Neural cell (in vitro differentiated cells): ENCODE results near the gene PARD3B. TPM values are rescaled to one million over a fixed set of nuclear protein-coding genes. Genes with fewer than 3 reads are reported as not detected.

ENCODE experiments used
- H2AFZ ChIP-seq: fragments of 200-600, 300-800 bp; sonication (generic), shearing (Covaris generic); 2 replicates; pipeline ENCODE4 v1.6.0; 2014; ENCODE audit warnings: low read depth, mild to moderate bottlenecking, antibody characterized with exemption, low read length, moderate library complexity
- H3F3A ChIP-seq: fragments of 200-600 bp; shearing (Covaris generic); 2 replicates; pipeline ENCODE4 v1.6.1; 2016; ENCODE audit warnings: mild to moderate bottlenecking, moderate library complexity, mixed read lengths, antibody characterized with exemption, low read length; ENCODE audit not compliant: insufficient read depth, poor library complexity, severe bottlenecking
- H3K27ac ChIP-seq: fragments of 200-600, 300-800 bp; sonication (generic), shearing (Covaris generic); 2 replicates; pipeline ENCODE4 v1.5.1; 2014; ENCODE audit warnings: mild to moderate bottlenecking, low read length, moderate library complexity
- H3K27me3 ChIP-seq: fragments of 300-800, 200-600 bp; sonication (generic), shearing (Covaris generic); 2 replicates; pipeline ENCODE4 v1.6.0; 2014; ENCODE audit warnings: mild to moderate bottlenecking, low read depth, low read length, moderate library complexity; ENCODE audit not compliant: insufficient read depth
- H3K36me3 ChIP-seq: fragments of 300-800, 200-600 bp; sonication (generic), shearing (Covaris generic); 2 replicates; pipeline ENCODE4 v1.5.1; 2014; ENCODE audit warnings: mild to moderate bottlenecking, antibody characterized with exemption, low read length, moderate library complexity; ENCODE audit not compliant: insufficient read depth
- H3K4me2 ChIP-seq: fragments of 300-800, 200-600 bp; sonication (generic), shearing (Covaris generic); 2 replicates; pipeline ENCODE4 v1.6.0; 2014; ENCODE audit warnings: mild to moderate bottlenecking, low read length
- H3K4me3 ChIP-seq: fragments of 300-800, 200-600 bp; sonication (generic), shearing (Covaris generic); 2 replicates; pipeline ENCODE4 v1.5.1; 2014; ENCODE audit warnings: mild to moderate bottlenecking, low read length, moderate library complexity
- H3K79me2 ChIP-seq: fragments of 200-600 bp; shearing (Covaris generic); replicated peaks from 2 replicates; pipeline ENCODE4 v1.6.0; 2014; ENCODE audit warnings: mild to moderate bottlenecking, low read length, moderate library complexity; ENCODE audit not compliant: insufficient read depth
- H3K9ac ChIP-seq: fragments of 300-800, 200-600 bp; sonication (generic), shearing (Covaris generic); 2 replicates; pipeline ENCODE4 v1.6.1; 2016; ENCODE audit warnings: mild to moderate bottlenecking, low read length, mixed read lengths
- H3K9me2 ChIP-seq: fragments of 200-600 bp; shearing (Covaris generic); 2 replicates; pipeline ENCODE4 v1.6.1; 2016; ENCODE audit warnings: mild to moderate bottlenecking, low read length, mixed read lengths; ENCODE audit not compliant: insufficient read depth
- H3K9me3 ChIP-seq: fragments of 200-600, 300-800 bp; sonication (generic), shearing (Covaris generic); 2 replicates; pipeline ENCODE4 v1.6.1; 2016; ENCODE audit warnings: mild to moderate bottlenecking, mixed run types, low read length, moderate library complexity, mixed read lengths
- H4K20me1 ChIP-seq: fragments of 200-600 bp; shearing (Covaris generic); 2 replicates; pipeline ENCODE4 v1.6.1; 2016; ENCODE audit warnings: mild to moderate bottlenecking, mixed run types; ENCODE audit not compliant: insufficient read depth
- EP300 ChIP-seq: fragments of 450-650 bp; conservative IDR thresholded peaks from 2 replicates; pipeline ENCODE4 v1.6.1; 2014; ENCODE audit warnings: antibody characterized with exemption, mild to moderate bottlenecking, moderate library complexity; ENCODE audit not compliant: poor library complexity, severe bottlenecking
- EZH2 ChIP-seq: fragments of 200-600, 300-800 bp; shearing (Covaris generic), sonication (generic); IDR thresholded peaks from 2 replicates; pipeline ENCODE4 v1.6.1; 2014; ENCODE audit warnings: antibody characterized with exemption, low read length, borderline replicate concordance, mild to moderate bottlenecking; ENCODE audit not compliant: insufficient read depth, poor library complexity, severe bottlenecking
- MXI1 ChIP-seq: fragments of 450-650 bp; conservative IDR thresholded peaks from 2 replicates; pipeline ENCODE4 v1.6.1; 2014; ENCODE audit warnings: antibody characterized with exemption, mild to moderate bottlenecking; ENCODE audit not compliant: poor library complexity, severe bottlenecking
- POLR2AphosphoS5 ChIP-seq: IDR thresholded peaks from 2 replicates; pipeline ENCODE4 v1.6.1; 2012
- SMC3 ChIP-seq: fragments of 450-650 bp; conservative IDR thresholded peaks from 2 replicates; pipeline ENCODE4 v1.6.1; 2014; ENCODE audit warnings: antibody characterized with exemption, mild to moderate bottlenecking, moderate library complexity; ENCODE audit not compliant: poor library complexity
- TAF1 ChIP-seq: IDR thresholded peaks from 2 replicates; pipeline ENCODE4 v1.6.1; 2012; ENCODE audit warnings: low read depth
- polyA plus RNA-seq: library from polyadenylated mRNA; depleted of rRNA; stranded (reverse); fragments of >200 nt; gene quantifications from 2 replicates; pipeline ENCODE4 v1.2.3, GENCODE V29; 2014
- TF ChIP-seq, protein P1 (sequence below): fragments of 450-650 bp; IDR thresholded peaks from 2 replicates; pipeline ENCODE4 v1.5.1; 2014; ENCODE audit warnings: antibody characterized with exemption, mild to moderate bottlenecking, moderate library complexity; ENCODE audit not compliant: poor library complexity, severe bottlenecking
- TF ChIP-seq, protein P2 (sequence below): IDR thresholded peaks from 2 replicates; pipeline ENCODE4 v1.6.1; 2012; ENCODE audit warnings: borderline replicate concordance

The PARD3B gene
- polyA plus RNA-seq, 1 donor from 2014 or later: 0.54 TPM

DNA sequence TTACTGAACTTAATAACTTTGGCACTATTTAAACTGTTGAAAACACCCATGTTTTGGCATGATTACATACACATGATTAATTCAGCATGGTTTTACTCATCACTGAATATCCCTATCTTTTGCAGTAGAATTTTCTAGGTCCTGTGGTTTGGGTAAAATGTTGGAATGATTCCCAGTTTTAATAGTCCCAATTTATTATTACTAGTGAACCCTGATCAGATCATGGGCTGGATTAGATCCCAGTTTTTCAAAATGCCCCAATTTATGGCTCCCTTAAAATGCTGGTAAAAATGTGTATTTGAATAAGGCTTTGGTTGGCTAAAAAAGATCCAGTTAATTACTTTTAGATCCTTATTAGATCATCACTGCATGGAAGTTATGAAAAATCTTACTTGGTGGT is 863.4 kb downstream of the PARD3B start:
- no peaks in the 10 kb centered on the region for H3K36me3 ChIP-seq
- no peaks in the 10 kb centered on the region for H3K9me2 ChIP-seq
- H3K9me3 ChIP-seq: no peaks in the 10 kb centered on the region
- H3K9ac ChIP-seq: no peak overlapping the region
- H2AFZ ChIP-seq: no peak overlapping the region
- TF ChIP-seq SMC3: no peak
- no peak for TF ChIP-seq EP300
- no peak for TF ChIP-seq TAF1
- TF ChIP-seq, protein P1, sequence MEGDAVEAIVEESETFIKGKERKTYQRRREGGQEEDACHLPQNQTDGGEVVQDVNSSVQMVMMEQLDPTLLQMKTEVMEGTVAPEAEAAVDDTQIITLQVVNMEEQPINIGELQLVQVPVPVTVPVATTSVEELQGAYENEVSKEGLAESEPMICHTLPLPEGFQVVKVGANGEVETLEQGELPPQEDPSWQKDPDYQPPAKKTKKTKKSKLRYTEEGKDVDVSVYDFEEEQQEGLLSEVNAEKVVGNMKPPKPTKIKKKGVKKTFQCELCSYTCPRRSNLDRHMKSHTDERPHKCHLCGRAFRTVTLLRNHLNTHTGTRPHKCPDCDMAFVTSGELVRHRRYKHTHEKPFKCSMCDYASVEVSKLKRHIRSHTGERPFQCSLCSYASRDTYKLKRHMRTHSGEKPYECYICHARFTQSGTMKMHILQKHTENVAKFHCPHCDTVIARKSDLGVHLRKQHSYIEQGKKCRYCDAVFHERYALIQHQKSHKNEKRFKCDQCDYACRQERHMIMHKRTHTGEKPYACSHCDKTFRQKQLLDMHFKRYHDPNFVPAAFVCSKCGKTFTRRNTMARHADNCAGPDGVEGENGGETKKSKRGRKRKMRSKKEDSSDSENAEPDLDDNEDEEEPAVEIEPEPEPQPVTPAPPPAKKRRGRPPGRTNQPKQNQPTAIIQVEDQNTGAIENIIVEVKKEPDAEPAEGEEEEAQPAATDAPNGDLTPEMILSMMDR: no peak
- H3F3A ChIP-seq: no peaks in the 10 kb centered on the region
- H3K79me2 ChIP-seq: no peaks in the 10 kb centered on the region
- no peak overlapping the region for H3K4me2 ChIP-seq
- no peaks in the 10 kb centered on the region for H4K20me1 ChIP-seq
- no peak overlapping the region for H3K4me3 ChIP-seq
- H3K27me3 ChIP-seq: no peaks in the 10 kb centered on the region
- H3K27ac ChIP-seq: no peak overlapping the region

- H4K20me1 ChIP-seq: no peaks in the 10 kb centered on the region
Observed at GRCh38 chr2:205409411-205409810, 864.1 kb downstream of the PARD3B start.

GRCh38 chr2:205411558-205411957 is 866.3 kb downstream of the PARD3B start:
- no peak overlapping the region for H3K4me2 ChIP-seq
- TF ChIP-seq MXI1 (no peak), POLR2AphosphoS5 (no peak), TAF1 (no peak), EP300 (no peak), EZH2 (no peak)
- TF ChIP-seq, protein P1: no peak
- TF ChIP-seq, protein P2, sequence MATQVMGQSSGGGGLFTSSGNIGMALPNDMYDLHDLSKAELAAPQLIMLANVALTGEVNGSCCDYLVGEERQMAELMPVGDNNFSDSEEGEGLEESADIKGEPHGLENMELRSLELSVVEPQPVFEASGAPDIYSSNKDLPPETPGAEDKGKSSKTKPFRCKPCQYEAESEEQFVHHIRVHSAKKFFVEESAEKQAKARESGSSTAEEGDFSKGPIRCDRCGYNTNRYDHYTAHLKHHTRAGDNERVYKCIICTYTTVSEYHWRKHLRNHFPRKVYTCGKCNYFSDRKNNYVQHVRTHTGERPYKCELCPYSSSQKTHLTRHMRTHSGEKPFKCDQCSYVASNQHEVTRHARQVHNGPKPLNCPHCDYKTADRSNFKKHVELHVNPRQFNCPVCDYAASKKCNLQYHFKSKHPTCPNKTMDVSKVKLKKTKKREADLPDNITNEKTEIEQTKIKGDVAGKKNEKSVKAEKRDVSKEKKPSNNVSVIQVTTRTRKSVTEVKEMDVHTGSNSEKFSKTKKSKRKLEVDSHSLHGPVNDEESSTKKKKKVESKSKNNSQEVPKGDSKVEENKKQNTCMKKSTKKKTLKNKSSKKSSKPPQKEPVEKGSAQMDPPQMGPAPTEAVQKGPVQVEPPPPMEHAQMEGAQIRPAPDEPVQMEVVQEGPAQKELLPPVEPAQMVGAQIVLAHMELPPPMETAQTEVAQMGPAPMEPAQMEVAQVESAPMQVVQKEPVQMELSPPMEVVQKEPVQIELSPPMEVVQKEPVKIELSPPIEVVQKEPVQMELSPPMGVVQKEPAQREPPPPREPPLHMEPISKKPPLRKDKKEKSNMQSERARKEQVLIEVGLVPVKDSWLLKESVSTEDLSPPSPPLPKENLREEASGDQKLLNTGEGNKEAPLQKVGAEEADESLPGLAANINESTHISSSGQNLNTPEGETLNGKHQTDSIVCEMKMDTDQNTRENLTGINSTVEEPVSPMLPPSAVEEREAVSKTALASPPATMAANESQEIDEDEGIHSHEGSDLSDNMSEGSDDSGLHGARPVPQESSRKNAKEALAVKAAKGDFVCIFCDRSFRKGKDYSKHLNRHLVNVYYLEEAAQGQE: no peak

More at GRCh38 chr2:205409411-205409810, 864.1 kb downstream of the PARD3B start:
- H3K9me2 ChIP-seq: no peaks in the 10 kb centered on the region
- H3K27ac ChIP-seq: no peak overlapping the region
- H3K4me2 ChIP-seq: no peak overlapping the region
- no peaks in the 10 kb centered on the region for H3K9me3 ChIP-seq
- H2AFZ ChIP-seq: no peak overlapping the region
- H3F3A ChIP-seq: no peaks in the 10 kb centered on the region
- H3K4me3 ChIP-seq: no peak overlapping the region
- no peaks in the 10 kb centered on the region for H3K27me3 ChIP-seq
- no peaks in the 10 kb centered on the region for H3K79me2 ChIP-seq
- H3K36me3 ChIP-seq: no peaks in the 10 kb centered on the region
- TF ChIP-seq, protein P2: no peak
- TF ChIP-seq EZH2 (no peak), SMC3 (no peak), POLR2AphosphoS5 (no peak), TAF1 (no peak), MXI1 (no peak)
- H3K9ac ChIP-seq: no peak overlapping the region

More at GRCh38 chr2:205411558-205411957, 866.3 kb downstream of the PARD3B start:
- no peak overlapping the region for H3K4me3 ChIP-seq
- no peaks in the 10 kb centered on the region for H3K9me2 ChIP-seq
- no peaks in the 10 kb centered on the region for H3K9me3 ChIP-seq
- H3F3A ChIP-seq: no peaks in the 10 kb centered on the region
- no peaks in the 10 kb centered on the region for H3K27me3 ChIP-seq
- H4K20me1 ChIP-seq: no peaks in the 10 kb centered on the region
- H3K27ac ChIP-seq: no peak overlapping the region
- no peak overlapping the region for H2AFZ ChIP-seq
- no peaks in the 10 kb centered on the region for H3K36me3 ChIP-seq
- H3K79me2 ChIP-seq: no peaks in the 10 kb centered on the region
- no peak overlapping the region for H3K9ac ChIP-seq
